NCI-H1417 (cell line): ENCODE measurements around the gene MYL11.

Source experiments
- DNase-seq, 3 experiments: peaks; one replicate each; lab custom pipeline; 2025; lab: John Stamatoyannopoulos, UW

The MYL11 gene

GRCh38 chr16:30418350-30419181 is 44.0 kb downstream of the MYL11 start:
- DNase-seq = no peak

- DNase-seq = no peak
These were observed 46.4 kb downstream of the MYL11 start for GRCh38 chr16:30421010-30421409.
